ENCODE data around the gene NARS2.

- TF ChIP-seq CTCF (IDR thresholded peaks at IDR 0.05) (no peak), POLR2A (IDR thresholded peaks at IDR 0.05) (no peak)
Observed at GRCh38 chr11:78415338-78415737, 159.3 kb downstream of the NARS2 start.

All from ovary (tissue), 3 donors.